Loucy (cell line): ENCODE data around the gene HNF4A.

Source experiments
- H2AFZ ChIP-seq: fragments of 200-600 bp; sonication (generic); 2 replicates; pipeline ENCODE4 v1.6.0; 2016; ENCODE audit warnings: antibody characterized with exemption, mild to moderate bottlenecking, low read length, moderate library complexity
- H3F3A ChIP-seq: fragments of 200-600 bp; 2 replicates; pipeline ENCODE4 v1.6.0; 2016; ENCODE audit warnings: antibody characterized with exemption, low read depth, mild to moderate bottlenecking
- H3K27me3 ChIP-seq: fragments of 200-600 bp; sonication (generic); 2 replicates; pipeline ENCODE4 v1.6.1; 2014; ENCODE audit warnings: low read length, mild to moderate bottlenecking; ENCODE audit not compliant: insufficient read depth, poor library complexity, severe bottlenecking
- H3K36me3 ChIP-seq: fragments of 200-600 bp; sonication (generic); 2 replicates; pipeline ENCODE4 v1.6.1; 2016; ENCODE audit warnings: low read length; ENCODE audit not compliant: insufficient read depth
- H3K4me1 ChIP-seq: fragments of 200-600 bp; sonication (generic); 2 replicates; pipeline ENCODE4 v1.5.1; 2014; ENCODE audit warnings: low read length, mild to moderate bottlenecking; ENCODE audit not compliant: insufficient read depth, poor library complexity, severe bottlenecking
- H3K4me2 ChIP-seq: fragments of 200-600 bp; sonication (generic); 2 replicates; pipeline ENCODE4 v1.6.0; 2014; ENCODE audit warnings: antibody characterized with exemption, low read length, low read depth, mild to moderate bottlenecking; ENCODE audit not compliant: poor library complexity, severe bottlenecking
- H3K4me3 ChIP-seq: fragments of 200-600 bp; sonication (generic); 2 replicates; pipeline ENCODE4 v1.5.1; 2014; ENCODE audit warnings: low read length, mild to moderate bottlenecking, mixed read lengths; ENCODE audit not compliant: poor library complexity, severe bottlenecking
- H3K79me2 ChIP-seq: fragments of 200-600 bp; sonication (generic); 2 replicates; pipeline ENCODE4 v1.6.1; 2014; ENCODE audit warnings: low read length; ENCODE audit not compliant: insufficient read depth
- H3K9ac ChIP-seq: fragments of 200-600 bp; sonication (generic); 2 replicates; pipeline ENCODE4 v1.6.0; 2014; ENCODE audit warnings: mild to moderate bottlenecking, low read depth, low read length, moderate library complexity; ENCODE audit not compliant: poor library complexity, severe bottlenecking
- H3K9me2 ChIP-seq: fragments of 200-600 bp; sonication (generic); replicated peaks from 2 replicates; pipeline ENCODE4 v1.6.1; 2016; ENCODE audit warnings: low read depth, low read length, mixed read lengths
- H3K9me3 ChIP-seq: fragments of 200-600 bp; sonication (generic); 2 replicates; pipeline ENCODE4 v1.6.1; 2014; ENCODE audit warnings: mild to moderate bottlenecking, antibody characterized with exemption, low read length, low read depth; ENCODE audit not compliant: insufficient read depth
- H4K20me1 ChIP-seq: fragments of 200-600 bp; sonication (generic); 2 replicates; pipeline ENCODE4 v1.6.0; 2014; ENCODE audit warnings: antibody characterized with exemption, low read length, mild to moderate bottlenecking; ENCODE audit not compliant: insufficient read depth, poor library complexity, severe bottlenecking
- CTCF ChIP-seq: fragments of 200-600 bp; sonication (generic); conservative IDR thresholded peaks from 2 replicates; pipeline ENCODE4 v1.5.1; 2014; ENCODE audit warnings: mild to moderate bottlenecking, antibody characterized with exemption, low read length
- EZH2phosphoT487 ChIP-seq: fragments of 200-600 bp; IDR thresholded peaks from 2 replicates; pipeline ENCODE4 v1.6.1; 2018; ENCODE audit warnings: antibody characterized with exemption, mild to moderate bottlenecking, moderate library complexity, borderline replicate concordance

The HNF4A gene

DNA sequence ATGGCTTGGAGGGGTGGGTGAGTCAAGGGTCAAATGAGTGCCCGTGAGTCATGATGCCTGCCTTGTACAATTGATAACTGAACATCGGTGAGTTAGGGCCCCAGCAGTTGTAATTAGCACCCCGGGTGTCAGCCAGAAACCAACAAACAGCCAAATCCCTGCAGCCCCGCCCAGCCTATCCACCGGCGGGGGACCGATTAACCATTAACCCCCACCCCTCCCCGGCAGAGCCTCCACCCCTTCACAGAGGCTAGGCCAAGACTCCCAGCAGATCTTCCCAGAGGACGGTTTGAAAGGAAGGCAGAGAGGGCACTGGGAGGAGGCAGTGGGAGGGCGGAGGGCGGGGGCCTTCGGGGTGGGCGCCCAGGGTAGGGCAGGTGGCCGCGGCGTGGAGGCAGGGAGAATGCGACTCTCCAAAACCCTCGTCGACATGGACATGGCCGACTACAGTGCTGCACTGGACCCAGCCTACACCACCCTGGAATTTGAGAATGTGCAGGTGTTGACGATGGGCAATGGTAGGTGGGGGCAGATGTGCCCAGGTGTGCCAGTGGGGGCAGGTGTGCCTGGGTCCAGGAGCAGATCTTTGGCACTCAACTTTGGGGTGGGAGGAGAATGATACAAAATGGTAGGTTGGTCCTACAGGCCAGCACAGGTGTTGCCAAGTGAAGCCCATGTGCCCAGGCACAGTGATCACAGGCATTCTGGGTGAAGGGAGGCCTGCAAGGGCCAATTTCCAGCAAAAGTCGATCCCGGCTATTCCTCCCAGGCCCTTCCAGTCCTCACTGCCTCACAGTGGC is 45.7 kb downstream of the HNF4A start:
- Histone ChIP-seq H4K20me1 (no peaks in the 10 kb centered on the region), H3K9me2 (no peaks in the 10 kb centered on the region), H3K27me3 (no peaks in the 10 kb centered on the region), H3K4me2 (no peak overlapping the region), H3K9ac (no peak overlapping the region), H3K36me3 (no peaks in the 10 kb centered on the region), H3K4me1 (no peaks in the 10 kb centered on the region), H3K4me3 (no peak overlapping the region), H3K79me2 (no peaks in the 10 kb centered on the region), H2AFZ (no peak overlapping the region), H3K9me3 (no peaks in the 10 kb centered on the region), H3F3A (no peaks in the 10 kb centered on the region)
- TF ChIP-seq CTCF: no peak
- no peak for TF ChIP-seq EZH2phosphoT487

- H3K4me1 ChIP-seq: peaks cover under 1% of the 10 kb centered on the region
- H3K9me2 ChIP-seq: no peaks in the 10 kb centered on the region
- H3K4me2 ChIP-seq: no peak overlapping the region
- no peaks in the 10 kb centered on the region for H3K9me3 ChIP-seq
- no peak overlapping the region for H3K9ac ChIP-seq
- no peak for TF ChIP-seq EZH2phosphoT487
- no peak for TF ChIP-seq CTCF
- no peaks in the 10 kb centered on the region for H3K36me3 ChIP-seq
- H3K79me2 ChIP-seq: no peaks in the 10 kb centered on the region
- H4K20me1 ChIP-seq: no peaks in the 10 kb centered on the region
- no peaks in the 10 kb centered on the region for H3F3A ChIP-seq
- H3K27me3 ChIP-seq: no peaks in the 10 kb centered on the region
- no peak overlapping the region for H2AFZ ChIP-seq
- H3K4me3 ChIP-seq: no peak overlapping the region
Observed at GRCh38 chr20:44401770-44402390, 46.4 kb downstream of the HNF4A start.

GRCh38 chr20:44402391-44403193 is 47.1 kb downstream of the HNF4A start:
- no peak overlapping the region for H2AFZ ChIP-seq
- no peak for TF ChIP-seq EZH2phosphoT487
- no peak for TF ChIP-seq CTCF
- H4K20me1 ChIP-seq: no peaks in the 10 kb centered on the region
- no peaks in the 10 kb centered on the region for H3K9me2 ChIP-seq
- H3K27me3 ChIP-seq: no peaks in the 10 kb centered on the region
- H3K4me1 ChIP-seq: peaks cover 5% of the 10 kb centered on the region
- no peak overlapping the region for H3K4me3 ChIP-seq
- no peaks in the 10 kb centered on the region for H3K36me3 ChIP-seq
- no peak overlapping the region for H3K4me2 ChIP-seq
- no peaks in the 10 kb centered on the region for H3K79me2 ChIP-seq
- H3F3A ChIP-seq: no peaks in the 10 kb centered on the region
- H3K9ac ChIP-seq: no peak overlapping the region
- H3K9me3 ChIP-seq: no peaks in the 10 kb centered on the region
